ENCODE measurements around the gene SORCS2.

GRCh38 chr4:7146059-7146785 is 46.1 kb upstream of the SORCS2 start:
- no peak for TF ChIP-seq CTCF (IDR thresholded peaks at IDR 0.05; ENCODE audit: control extremely low read depth in 1 of 3, insufficient read depth in 1 of 3, low read depth in 1 of 3, low read length in 3 of 3)
- no peak for TF ChIP-seq CEBPB (IDR thresholded peaks at IDR 0.05; ENCODE audit: low read depth, low read length)
- TF ChIP-seq RBBP5 (IDR thresholded peaks at IDR 0.05; ENCODE audit: borderline replicate concordance, low read depth, low read length): no peak
- no peak for TF ChIP-seq EZH2 (IDR thresholded peaks at IDR 0.05; ENCODE audit: low read depth, low read length, severe bottlenecking)
- no peak for TF ChIP-seq POLR2A (IDR thresholded peaks at IDR 0.05; ENCODE audit: control extremely low read depth in 1 of 2, low read depth in 2 of 2, low read length in 2 of 2)
- no peak for TF ChIP-seq JUN (IDR thresholded peaks at IDR 0.05; ENCODE audit: low read depth, low read length)
